ENCODE measurements around the gene AKR1D1.

Gene AKR1D1

GRCh38 chr7:138097064-138097741, 20.9 kb downstream of the AKR1D1 start:
- no peak overlapping the region for H3K4me3 ChIP-seq (ENCODE audit: low read length)
- TF ChIP-seq CTCF (conservative IDR thresholded peaks at IDR 0.05; ENCODE audit: low read depth, low read length), result peak; percentile 69
- DNase-seq (ENCODE audit: low read depth), result no peak

GRCh38 chr7:138099813-138100212, 23.6 kb downstream of the AKR1D1 start:
- no peak overlapping the region for H3K4me3 ChIP-seq (ENCODE audit: low read length)
- TF ChIP-seq CTCF (conservative IDR thresholded peaks at IDR 0.05; ENCODE audit: low read depth, low read length), result no peak
- DNase-seq (ENCODE audit: low read depth), result no peak

GRCh38 chr7:138105221-138105620, 29.0 kb downstream of the AKR1D1 start:
- H3K4me3 ChIP-seq (ENCODE audit: low read length), result no peak overlapping the region
- no peak for TF ChIP-seq CTCF (conservative IDR thresholded peaks at IDR 0.05; ENCODE audit: low read depth, low read length)
- DNase-seq (ENCODE audit: low read depth), result no peak

- H3K4me3 ChIP-seq (ENCODE audit: low read length), result no peak overlapping the region
- TF ChIP-seq CTCF (conservative IDR thresholded peaks at IDR 0.05; ENCODE audit: low read depth, low read length), result no peak
- DNase-seq (ENCODE audit: low read depth), result no peak
Measured at GRCh38 chr7:138115047-138115446, 38.8 kb downstream of the AKR1D1 start.

- peak; percentile 88 for DNase-seq (ENCODE audit: low read depth)
- TF ChIP-seq CTCF (conservative IDR thresholded peaks at IDR 0.05; ENCODE audit: low read depth, low read length), result no peak
- H3K4me3 ChIP-seq (ENCODE audit: low read length), result no peak overlapping the region
Measured at GRCh38 chr7:138116141-138116540, 39.9 kb downstream of the AKR1D1 start.

GRCh38 chr7:138116892-138117291, 40.6 kb downstream of the AKR1D1 start:
- no peak overlapping the region for H3K4me3 ChIP-seq (ENCODE audit: low read length)
- TF ChIP-seq CTCF (conservative IDR thresholded peaks at IDR 0.05; ENCODE audit: low read depth, low read length), result no peak
- DNase-seq (ENCODE audit: low read depth), result no peak

- TF ChIP-seq CTCF (conservative IDR thresholded peaks at IDR 0.05; ENCODE audit: low read depth, low read length), result no peak
- no peak overlapping the region for H3K4me3 ChIP-seq (ENCODE audit: low read length)
- no peak for DNase-seq (ENCODE audit: low read depth)
Measured at GRCh38 chr7:138120140-138120827, 44.0 kb downstream of the AKR1D1 start.

All from retinal pigment epithelial cell (primary cell).